Measurements from ENCODE around the gene JAKMIP1.

GRCh38 chr4:6141554-6141953, 58.8 kb downstream of the JAKMIP1 start:
- TF ChIP-seq EZH2phosphoT487 (IDR thresholded peaks at IDR 0.05; ENCODE audit: low read length) (no peak), EZH2 (optimal IDR thresholded peaks at IDR 0.05; ENCODE audit: low read depth, low read length) (no peak)

Measured in MM.1S (cell line).